Central memory CD8-positive, alpha-beta T cell (primary cell): ENCODE data around the gene CD109.

Experiments used
- ATAC-seq: fragments of 150-1000 bp; cut with Tn5 transposase; replicated peaks from 2 replicates; pipeline ENCODE4 v1.10.0; 2022; ENCODE audit warnings: mild to moderate bottlenecking, moderate FRiP score, moderate number of reproducible peaks; ENCODE audit not compliant: poor library complexity, severe bottlenecking; ENCODE audit errors: extremely low read depth
- DNase-seq, 2 donors: peaks; one replicate each; pipeline ENCODE4 v3.0.0; 2021; ENCODE audit warnings: low spot score in 2 of 2
- H3K27ac Mint-ChIP-seq: one replicate; pipeline ENCODE4 v1.8.0; 2022; ENCODE audit warnings: low read depth, mild to moderate bottlenecking, moderate library complexity, mixed read lengths
- H3K27me3 Mint-ChIP-seq: one replicate; pipeline ENCODE4 v1.8.0; 2022; ENCODE audit warnings: mixed read lengths
- H3K36me3 Mint-ChIP-seq: one replicate; pipeline ENCODE4 v1.8.0; 2022; ENCODE audit warnings: mild to moderate bottlenecking, moderate library complexity, mixed read lengths; ENCODE audit not compliant: insufficient read depth
- H3K4me1 Mint-ChIP-seq: one replicate; pipeline ENCODE4 v1.8.0; 2022; ENCODE audit warnings: mixed read lengths
- H3K4me3 Mint-ChIP-seq: one replicate; pipeline ENCODE4 v1.8.0; 2022; ENCODE audit warnings: mild to moderate bottlenecking, moderate library complexity, mixed read lengths
- H3K9me3 Mint-ChIP-seq: one replicate; pipeline ENCODE4 v1.8.0; 2022; ENCODE audit warnings: mixed read lengths

Gene CD109

DNA sequence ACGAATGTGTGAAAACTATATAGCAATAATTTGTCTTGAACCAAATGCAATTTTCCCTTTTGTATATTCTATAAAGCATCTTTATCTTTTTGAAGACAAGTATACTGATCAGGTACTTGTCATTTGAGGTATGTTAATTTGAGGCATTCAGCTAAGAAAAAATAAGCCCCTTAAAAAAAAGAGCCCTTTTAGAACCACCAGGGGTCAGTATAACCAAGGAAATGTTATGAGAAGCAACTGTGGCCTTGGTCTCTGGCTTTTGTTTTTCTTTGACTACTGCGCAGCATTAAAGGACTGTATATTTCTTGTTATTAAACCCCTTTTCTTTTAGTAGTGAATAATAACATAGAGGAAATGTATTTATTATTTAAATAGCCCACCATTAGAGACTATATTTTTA is 43.1 kb downstream of the CD109 start:
- H3K27me3 Mint-ChIP-seq, result no peaks in the 10 kb centered on the region
- no peaks in the 10 kb centered on the region for H3K9me3 Mint-ChIP-seq
- DNase-seq (no peak), ATAC-seq (peak; percentile 56)
- no peak overlapping the region for H3K4me3 Mint-ChIP-seq
- H3K27ac Mint-ChIP-seq, result no peak overlapping the region
- no peaks in the 10 kb centered on the region for H3K4me1 Mint-ChIP-seq
- no peaks in the 10 kb centered on the region for H3K36me3 Mint-ChIP-seq

- Mint-ChIP-seq H3K4me1 (no peaks in the 10 kb centered on the region), H3K27ac (no peak overlapping the region), H3K9me3 (no peaks in the 10 kb centered on the region), H3K36me3 (no peaks in the 10 kb centered on the region), H3K4me3 (no peak overlapping the region), H3K27me3 (no peaks in the 10 kb centered on the region)
- DNase-seq (no peak), ATAC-seq (no peak)
Observed at GRCh38 chr6:73742433-73742832, 46.4 kb downstream of the CD109 start.

GRCh38 chr6:73743081-73743480 is 47.1 kb downstream of the CD109 start:
- Mint-ChIP-seq H3K9me3 (no peaks in the 10 kb centered on the region), H3K4me1 (no peaks in the 10 kb centered on the region), H3K4me3 (no peak overlapping the region), H3K27me3 (no peaks in the 10 kb centered on the region), H3K36me3 (no peaks in the 10 kb centered on the region), H3K27ac (no peak overlapping the region)
- ATAC-seq, result no peak
- DNase-seq, result no peak

DNA sequence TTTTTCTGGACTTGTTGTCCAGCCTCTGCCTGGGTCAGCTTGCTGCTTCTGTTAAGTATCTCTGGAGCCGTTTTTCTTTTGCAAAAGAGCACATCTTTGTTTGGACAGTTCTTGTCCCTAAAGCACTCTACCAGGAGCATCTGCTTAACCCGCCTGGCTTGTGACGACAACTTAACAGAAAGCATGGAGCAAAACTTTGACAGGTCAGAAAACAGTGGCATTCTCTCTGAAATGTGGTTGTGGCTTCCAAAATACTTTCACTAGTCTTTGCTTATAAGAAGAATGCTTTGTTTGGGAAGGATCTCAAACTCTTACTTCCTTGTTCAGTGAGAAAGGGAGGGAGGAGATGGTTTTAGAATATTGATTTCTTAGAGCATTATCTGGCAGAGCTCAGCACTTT is 47.6 kb downstream of the CD109 start:
- Mint-ChIP-seq H3K4me1 (no peaks in the 10 kb centered on the region), H3K9me3 (no peaks in the 10 kb centered on the region), H3K27me3 (no peaks in the 10 kb centered on the region), H3K27ac (no peak overlapping the region), H3K4me3 (no peak overlapping the region), H3K36me3 (no peaks in the 10 kb centered on the region)
- ATAC-seq (no peak), DNase-seq (no peak)

DNA sequence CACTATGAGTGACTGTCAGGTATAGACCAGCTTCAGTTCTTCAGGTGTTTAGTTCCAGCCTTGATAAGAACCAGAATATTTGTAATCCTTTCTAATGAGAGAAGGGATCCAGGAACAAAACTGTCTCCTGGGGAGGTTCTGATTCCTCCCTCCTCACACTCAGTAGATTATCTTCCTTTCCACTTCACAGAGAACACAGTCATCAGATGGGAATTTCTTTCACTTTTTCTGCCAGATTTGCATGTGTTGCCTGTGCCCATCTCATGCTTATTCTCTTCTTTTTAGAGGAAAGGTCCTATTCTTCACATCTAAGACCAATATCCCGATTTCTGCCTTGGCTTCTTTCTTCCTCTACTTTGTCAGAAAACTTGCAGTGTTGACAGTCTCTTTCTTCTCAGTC is 50.8 kb downstream of the CD109 start:
- Mint-ChIP-seq H3K27ac (no peak overlapping the region), H3K27me3 (no peaks in the 10 kb centered on the region), H3K4me1 (no peaks in the 10 kb centered on the region), H3K36me3 (no peaks in the 10 kb centered on the region), H3K4me3 (no peak overlapping the region), H3K9me3 (no peaks in the 10 kb centered on the region)
- ATAC-seq (no peak), DNase-seq (no peak)

- no peak overlapping the region for H3K4me3 Mint-ChIP-seq
- no peak for DNase-seq
- H3K27me3 Mint-ChIP-seq, result no peaks in the 10 kb centered on the region
- ATAC-seq, result peak; percentile 62
- no peaks in the 10 kb centered on the region for H3K4me1 Mint-ChIP-seq
- H3K36me3 Mint-ChIP-seq, result no peaks in the 10 kb centered on the region
- no peaks in the 10 kb centered on the region for H3K9me3 Mint-ChIP-seq
- H3K27ac Mint-ChIP-seq, result no peak overlapping the region
Observed at GRCh38 chr6:73747289-73747688, 51.3 kb downstream of the CD109 start.

DNA sequence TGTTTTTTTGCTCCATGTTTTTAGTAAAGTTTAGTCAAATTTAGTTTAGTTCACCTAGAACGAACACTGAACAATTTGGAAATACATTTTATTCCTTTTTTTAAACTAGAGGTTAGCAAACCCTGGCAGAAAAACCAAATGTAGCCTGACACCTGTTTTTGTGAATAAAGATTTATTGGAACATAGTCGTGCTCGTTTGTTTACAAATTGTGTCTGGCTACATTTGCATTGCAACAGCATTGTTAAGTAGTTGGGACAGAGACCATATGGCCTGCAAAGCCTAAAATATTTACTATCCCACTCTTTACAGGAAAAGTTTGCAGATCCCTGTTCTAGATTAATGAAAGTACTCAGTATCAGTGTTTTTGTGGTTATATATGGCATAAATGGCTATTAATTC is 56.9 kb downstream of the CD109 start:
- DNase-seq, result no peak
- ATAC-seq, result no peak

DNA sequence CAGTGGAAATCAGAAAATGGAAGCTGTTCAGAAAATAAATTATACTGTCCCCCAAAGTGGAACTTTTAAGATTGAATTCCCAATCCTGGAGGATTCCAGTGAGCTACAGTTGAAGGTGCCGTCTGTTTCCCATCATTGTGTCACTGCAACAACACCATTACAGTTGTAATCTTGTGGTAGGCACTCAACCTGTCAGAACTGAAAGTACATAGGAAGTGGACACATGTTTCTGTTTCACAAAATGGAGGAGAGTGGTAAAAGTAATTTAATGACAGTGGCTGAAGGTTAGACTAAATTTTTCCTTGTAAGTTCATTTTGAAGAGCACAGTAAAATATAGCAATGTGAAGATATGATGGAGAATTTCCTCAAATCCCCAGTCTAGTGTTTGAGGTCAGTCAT is 70.0 kb downstream of the CD109 start:
- no peak for ATAC-seq
- no peaks in the 10 kb centered on the region for H3K4me1 Mint-ChIP-seq
- H3K27me3 Mint-ChIP-seq, result no peaks in the 10 kb centered on the region
- no peak overlapping the region for H3K4me3 Mint-ChIP-seq
- no peak overlapping the region for H3K27ac Mint-ChIP-seq
- no peaks in the 10 kb centered on the region for H3K9me3 Mint-ChIP-seq
- peaks cover 5% of the 10 kb centered on the region for H3K36me3 Mint-ChIP-seq
- DNase-seq, result no peak

More for the DNA sequence above, 56.9 kb downstream of the CD109 start:
- Mint-ChIP-seq H3K27me3 (no peaks in the 10 kb centered on the region), H3K9me3 (no peaks in the 10 kb centered on the region), H3K36me3 (no peaks in the 10 kb centered on the region), H3K27ac (no peak overlapping the region), H3K4me1 (no peaks in the 10 kb centered on the region), H3K4me3 (no peak overlapping the region)

DNA sequence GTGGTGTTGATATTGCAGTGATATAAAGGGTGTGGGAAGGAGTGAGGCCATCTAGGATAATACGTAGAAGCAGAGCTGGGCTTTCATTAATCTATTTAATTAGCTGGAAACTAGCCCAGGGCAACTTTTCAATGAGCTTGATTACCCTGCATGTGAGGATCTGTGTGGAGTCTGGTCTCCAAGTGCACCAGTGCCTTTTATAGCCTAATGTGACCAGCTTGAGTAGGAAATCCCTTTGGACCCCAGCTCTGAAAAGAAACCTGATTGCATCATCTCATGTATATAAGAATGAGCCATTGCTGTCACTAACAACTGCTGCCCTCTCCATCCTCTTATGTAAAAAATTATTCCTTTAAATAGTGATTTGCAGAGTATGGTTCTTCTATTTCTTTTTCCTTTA is 72.6 kb downstream of the CD109 start:
- ATAC-seq (no peak), DNase-seq (no peak)
- peaks cover 5% of the 10 kb centered on the region for H3K36me3 Mint-ChIP-seq
- no peak overlapping the region for H3K27ac Mint-ChIP-seq
- H3K27me3 Mint-ChIP-seq, result no peaks in the 10 kb centered on the region
- no peaks in the 10 kb centered on the region for H3K4me1 Mint-ChIP-seq
- H3K4me3 Mint-ChIP-seq, result no peak overlapping the region
- H3K9me3 Mint-ChIP-seq, result no peaks in the 10 kb centered on the region

DNA sequence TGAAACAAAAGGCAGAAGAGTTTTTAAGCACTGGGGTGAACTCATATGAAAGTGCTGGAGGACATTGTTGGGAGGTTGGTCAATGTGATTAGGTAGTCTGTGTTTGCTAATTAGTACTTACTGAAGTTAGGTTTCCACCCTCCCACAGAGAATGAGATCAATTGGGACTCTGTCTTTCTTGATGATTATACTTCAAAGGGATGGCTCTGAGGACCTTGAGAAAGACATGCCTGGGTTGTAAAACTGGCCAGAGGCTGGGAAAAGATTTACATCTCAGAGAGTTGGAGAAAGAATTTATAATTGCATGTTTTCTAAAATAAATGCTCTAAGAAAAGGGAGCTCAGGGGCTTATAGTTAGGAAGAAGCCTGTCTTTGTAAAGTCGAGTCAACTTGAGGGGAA is 74.0 kb downstream of the CD109 start:
- Mint-ChIP-seq H3K36me3 (peaks cover 3% of the 10 kb centered on the region), H3K9me3 (no peaks in the 10 kb centered on the region), H3K27me3 (no peaks in the 10 kb centered on the region), H3K4me3 (no peak overlapping the region), H3K27ac (no peak overlapping the region), H3K4me1 (no peaks in the 10 kb centered on the region)
- no peak for ATAC-seq
- DNase-seq, result no peak

- no peak overlapping the region for H3K4me3 Mint-ChIP-seq
- no peaks in the 10 kb centered on the region for H3K9me3 Mint-ChIP-seq
- DNase-seq (no peak), ATAC-seq (no peak)
- H3K4me1 Mint-ChIP-seq, result no peaks in the 10 kb centered on the region
- H3K27ac Mint-ChIP-seq, result no peak overlapping the region
- H3K36me3 Mint-ChIP-seq, result peaks cover 3% of the 10 kb centered on the region
- no peaks in the 10 kb centered on the region for H3K27me3 Mint-ChIP-seq
Observed at GRCh38 chr6:73774311-73774774, 78.3 kb downstream of the CD109 start.

- Mint-ChIP-seq H3K9me3 (no peaks in the 10 kb centered on the region), H3K4me3 (no peak overlapping the region), H3K27ac (no peak overlapping the region), H3K4me1 (no peaks in the 10 kb centered on the region), H3K36me3 (no peaks in the 10 kb centered on the region), H3K27me3 (no peaks in the 10 kb centered on the region)
- DNase-seq, result no peak
- ATAC-seq, result no peak
Observed at GRCh38 chr6:73779943-73780342, 83.9 kb downstream of the CD109 start.

- H3K9me3 Mint-ChIP-seq, result no peaks in the 10 kb centered on the region
- no peak for ATAC-seq
- no peaks in the 10 kb centered on the region for H3K36me3 Mint-ChIP-seq
- DNase-seq, result no peak
- H3K27ac Mint-ChIP-seq, result no peak overlapping the region
- H3K4me3 Mint-ChIP-seq, result no peak overlapping the region
- H3K4me1 Mint-ChIP-seq, result no peaks in the 10 kb centered on the region
- no peaks in the 10 kb centered on the region for H3K27me3 Mint-ChIP-seq
Observed at GRCh38 chr6:73782911-73783310, 86.9 kb downstream of the CD109 start.
